Stimulated activated memory B cell treated with anti-CD40 and anti-IgM and Interleukin-4, amounts not matched to agents 10 μg/mL and 1 μg/mL and 100 μg/mL, for 72 hours (primary cell): Measurements from ENCODE around the gene KLK5.
"Not testable (repeated sequence)": the region's sequence is repeated elsewhere in the genome, so short reads cannot be mapped to it uniquely, and the experiment has no call there.

Experiments
- ATAC-seq: fragments of 150-1000 bp; cut with Tn5 transposase; 2 replicates; pipeline ENCODE4 v1.10.0; 2021
- H3K27ac Mint-ChIP-seq: one replicate; pipeline ENCODE4 v1.8.0; 2022; ENCODE audit warnings: mild to moderate bottlenecking, mixed read lengths
- H3K27me3 Mint-ChIP-seq: one replicate; pipeline ENCODE4 v1.8.0; 2022; ENCODE audit warnings: mixed read lengths
- H3K36me3 Mint-ChIP-seq: one replicate; pipeline ENCODE4 v1.8.0; 2022; ENCODE audit warnings: mixed read lengths
- H3K4me1 Mint-ChIP-seq: one replicate; pipeline ENCODE4 v1.8.0; 2022; ENCODE audit warnings: mixed read lengths
- H3K4me3 Mint-ChIP-seq: one replicate; pipeline ENCODE4 v1.8.0; 2022; ENCODE audit warnings: mild to moderate bottlenecking, moderate library complexity, mixed read lengths
- H3K9me3 Mint-ChIP-seq: one replicate; pipeline ENCODE4 v1.8.0; 2022; ENCODE audit warnings: mixed read lengths

KLK5 gene

DNA sequence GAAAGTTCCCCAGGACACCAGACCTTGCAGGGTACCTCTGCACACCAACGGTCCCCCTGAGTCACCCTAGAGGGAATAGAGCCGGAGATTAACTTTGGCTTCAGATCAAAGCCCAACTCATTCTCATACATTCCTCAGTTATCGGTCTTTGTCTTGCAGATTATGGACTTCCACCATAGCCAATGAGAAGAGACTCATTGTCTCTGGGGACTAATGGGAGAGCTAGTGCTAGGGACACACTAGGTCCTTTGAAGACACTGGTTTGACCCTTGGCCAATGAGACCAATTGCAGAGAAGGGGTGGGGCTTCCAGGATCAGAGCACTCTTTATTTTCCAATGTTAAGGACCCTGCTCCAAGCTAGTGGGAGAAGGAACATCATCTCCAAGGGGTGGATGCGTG lies 24.8 kb upstream of the KLK5 start:
- H3K9me3 Mint-ChIP-seq: peaks cover 6% of the 10 kb centered on the region
- no peaks in the 10 kb centered on the region for H3K36me3 Mint-ChIP-seq
- ATAC-seq: no peak
- H3K27ac Mint-ChIP-seq: no peak overlapping the region
- no peak overlapping the region for H3K4me3 Mint-ChIP-seq
- H3K4me1 Mint-ChIP-seq: no peaks in the 10 kb centered on the region
- peaks cover 68% of the 10 kb centered on the region for H3K27me3 Mint-ChIP-seq

GRCh38 chr19:50975766-50976165 lies 22.9 kb upstream of the KLK5 start:
- no peaks in the 10 kb centered on the region for H3K36me3 Mint-ChIP-seq
- ATAC-seq: peak; percentile 13

GRCh38 chr19:50974702-50975556 lies 22.1 kb upstream of the KLK5 start:
- H3K36me3 Mint-ChIP-seq: no peaks in the 10 kb centered on the region
- H3K27ac Mint-ChIP-seq: no peak overlapping the region
- no peak for ATAC-seq
- H3K4me3 Mint-ChIP-seq: no peak overlapping the region
- H3K9me3 Mint-ChIP-seq: no peaks in the 10 kb centered on the region
- no peaks in the 10 kb centered on the region for H3K4me1 Mint-ChIP-seq
- peaks cover 70% of the 10 kb centered on the region for H3K27me3 Mint-ChIP-seq

More at GRCh38 chr19:50975766-50976165, 22.9 kb upstream of the KLK5 start:
- H3K27ac Mint-ChIP-seq: no peak overlapping the region
- H3K9me3 Mint-ChIP-seq: peaks cover 2% of the 10 kb centered on the region
- peaks cover 70% of the 10 kb centered on the region for H3K27me3 Mint-ChIP-seq
- no peaks in the 10 kb centered on the region for H3K4me1 Mint-ChIP-seq
- no peak overlapping the region for H3K4me3 Mint-ChIP-seq

DNA sequence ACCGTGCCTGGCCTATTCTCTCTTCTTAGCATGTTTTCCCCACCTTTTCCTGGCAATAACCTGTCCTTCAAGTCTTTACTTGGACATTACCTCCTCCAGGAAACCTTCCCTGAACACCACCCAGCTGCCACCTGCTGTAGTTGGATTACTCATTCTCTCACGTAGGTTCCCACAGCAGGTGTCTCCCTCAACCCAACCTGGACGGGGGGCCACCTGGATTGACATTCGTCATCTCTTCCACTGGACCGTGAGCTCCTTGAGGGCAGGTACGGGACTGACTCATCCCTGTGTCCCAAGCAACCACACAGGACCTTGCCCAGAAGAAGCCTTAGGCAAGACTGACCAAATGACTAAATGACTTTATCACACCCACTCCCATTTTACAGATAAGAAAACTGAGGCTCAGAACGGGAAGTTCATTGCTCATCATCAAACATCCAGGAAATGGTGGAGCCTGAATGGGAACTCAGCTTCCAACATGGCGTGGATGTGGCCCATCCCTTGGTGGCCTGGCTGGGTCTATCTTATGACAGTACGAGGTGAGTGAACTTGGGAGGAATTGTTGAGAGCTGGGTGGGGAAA lies 20.0 kb upstream of the KLK5 start:
- Mint-ChIP-seq H3K27me3 (peaks cover 63% of the 10 kb centered on the region), H3K36me3 (no peaks in the 10 kb centered on the region), H3K27ac (no peak overlapping the region), H3K9me3 (no peaks in the 10 kb centered on the region), H3K4me3 (no peak overlapping the region), H3K4me1 (no peaks in the 10 kb centered on the region)
- ATAC-seq: no peak

GRCh38 chr19:50969810-50970209 lies 17.0 kb upstream of the KLK5 start:
- not testable (repeated sequence) for H3K4me3 Mint-ChIP-seq, H3K9me3 Mint-ChIP-seq, H3K36me3 Mint-ChIP-seq, ATAC-seq, H3K4me1 Mint-ChIP-seq, H3K27ac Mint-ChIP-seq
- H3K27me3 Mint-ChIP-seq: peaks cover 67% of the 10 kb centered on the region

DNA sequence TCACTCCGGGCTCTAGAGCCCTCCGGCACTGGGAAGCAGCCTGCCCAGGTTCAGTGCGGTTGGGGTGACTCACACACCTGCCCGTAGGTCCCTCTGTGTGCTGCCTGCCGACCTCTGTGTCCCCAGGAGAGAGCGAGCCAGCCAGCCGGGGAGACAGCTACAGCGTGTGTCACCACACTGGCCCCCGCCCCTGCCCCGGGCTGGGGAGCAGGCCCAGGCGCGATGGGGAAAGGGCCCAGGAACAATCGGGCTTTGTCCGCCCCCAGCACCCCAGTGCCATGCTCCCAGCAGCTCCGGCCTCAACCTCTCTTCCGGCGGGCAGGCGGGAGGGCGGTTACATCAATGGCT lies 16.5 kb upstream of the KLK5 start, which contains the start of gene KLK6:
KLK6 (minus strand) TSS at position 179 of the 348 bp plus-strand sequence. CDS start 1,487 bp downstream, outside the sequence.
- Mint-ChIP-seq H3K4me1 (no peaks in the 10 kb centered on the region), H3K9me3 (no peaks in the 10 kb centered on the region), H3K27ac (no peak within 1 kb of the TSS), H3K36me3 (no peaks in the 10 kb centered on the region), H3K4me3 (no peak within 1 kb of the TSS), H3K27me3 (peaks cover 68% of the 10 kb centered on the region)
- ATAC-seq: no peak

GRCh38 chr19:50968716-50969412 lies 16.0 kb upstream of the KLK5 start:
- peaks cover 74% of the 10 kb centered on the region for H3K27me3 Mint-ChIP-seq
- no peaks in the 10 kb centered on the region for H3K4me1 Mint-ChIP-seq
- no peak overlapping the region for H3K27ac Mint-ChIP-seq
- no peak overlapping the region for H3K4me3 Mint-ChIP-seq
- H3K9me3 Mint-ChIP-seq: peaks cover 2% of the 10 kb centered on the region
- H3K36me3 Mint-ChIP-seq: no peaks in the 10 kb centered on the region
- ATAC-seq: no peak

DNA sequence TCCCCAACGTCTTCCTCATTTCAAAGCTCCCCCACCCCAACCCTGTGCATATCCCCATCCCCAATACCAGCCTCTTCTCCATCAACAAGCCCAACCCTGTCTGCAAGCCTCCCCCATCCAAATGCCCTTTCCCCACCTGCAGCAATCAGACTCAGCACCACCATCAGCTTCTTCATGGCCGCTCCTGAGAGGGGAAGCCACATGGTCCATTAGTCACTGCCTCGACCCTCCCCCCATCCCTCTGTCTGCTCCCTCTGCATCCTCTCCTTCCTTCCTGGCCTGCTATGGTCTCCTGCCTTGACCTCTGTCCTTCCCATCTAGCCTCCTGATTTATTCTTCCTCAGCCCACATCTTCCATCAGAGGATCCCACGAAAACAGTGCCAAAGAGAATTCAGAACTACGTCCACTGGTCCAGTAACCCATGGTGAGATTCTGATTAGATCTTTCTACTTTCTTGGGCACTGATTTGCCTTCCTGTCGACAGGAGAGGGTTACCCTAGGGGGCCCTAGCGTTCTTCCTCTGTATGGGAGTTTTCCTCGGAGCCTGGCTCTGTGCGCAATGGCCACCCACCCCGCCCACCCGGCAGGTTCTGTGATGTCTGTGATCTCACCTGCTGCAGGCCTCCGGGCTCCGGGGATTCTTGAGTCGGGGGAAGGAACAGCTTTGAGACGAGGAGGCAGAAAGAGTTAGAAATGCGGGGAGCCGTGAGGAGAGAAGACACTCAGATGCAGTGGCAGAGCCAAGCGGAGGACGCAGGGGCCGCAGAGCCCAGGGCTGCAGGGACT lies 15.3 kb upstream of the KLK5 start:
- no peak overlapping the region for H3K4me3 Mint-ChIP-seq
- H3K27me3 Mint-ChIP-seq: peaks cover 76% of the 10 kb centered on the region
- ATAC-seq: no peak
- no peaks in the 10 kb centered on the region for H3K4me1 Mint-ChIP-seq
- H3K9me3 Mint-ChIP-seq: peaks cover 6% of the 10 kb centered on the region
- no peaks in the 10 kb centered on the region for H3K36me3 Mint-ChIP-seq
- H3K27ac Mint-ChIP-seq: no peak overlapping the region

- no peak overlapping the region for H3K27ac Mint-ChIP-seq
- H3K36me3 Mint-ChIP-seq: peaks cover 8% of the 10 kb centered on the region
- H3K4me3 Mint-ChIP-seq: no peak overlapping the region
- H3K9me3 Mint-ChIP-seq: peaks cover 31% of the 10 kb centered on the region
- no peak for ATAC-seq
- no peaks in the 10 kb centered on the region for H3K4me1 Mint-ChIP-seq
- peaks cover 62% of the 10 kb centered on the region for H3K27me3 Mint-ChIP-seq
Observed at GRCh38 chr19:50964266-50964665, 11.4 kb upstream of the KLK5 start.

- Mint-ChIP-seq H3K27ac (no peak overlapping the region), H3K4me3 (no peak overlapping the region), H3K36me3 (peaks cover 10% of the 10 kb centered on the region), H3K27me3 (peaks cover 69% of the 10 kb centered on the region), H3K9me3 (peaks cover 33% of the 10 kb centered on the region), H3K4me1 (no peaks in the 10 kb centered on the region)
- no peak for ATAC-seq
Observed at GRCh38 chr19:50963381-50963780, 10.5 kb upstream of the KLK5 start.

- Mint-ChIP-seq H3K9me3 (peaks cover 33% of the 10 kb centered on the region), H3K27me3 (peaks cover 69% of the 10 kb centered on the region), H3K4me3 (no peak overlapping the region), H3K4me1 (no peaks in the 10 kb centered on the region), H3K27ac (no peak overlapping the region), H3K36me3 (peaks cover 10% of the 10 kb centered on the region)
- no peak for ATAC-seq
Observed at GRCh38 chr19:50962245-50962644, 9.4 kb upstream of the KLK5 start.

GRCh38 chr19:50959731-50960500 lies 7.1 kb upstream of the KLK5 start:
- Mint-ChIP-seq H3K9me3 (peaks cover 33% of the 10 kb centered on the region), H3K4me1 (no peaks in the 10 kb centered on the region), H3K36me3 (peaks cover 10% of the 10 kb centered on the region), H3K27me3 (peaks cover 58% of the 10 kb centered on the region), H3K27ac (no peak overlapping the region), H3K4me3 (no peak overlapping the region)
- ATAC-seq: no peak

- Mint-ChIP-seq H3K27me3 (peaks cover 59% of the 10 kb centered on the region), H3K27ac (no peak overlapping the region), H3K36me3 (peaks cover 8% of the 10 kb centered on the region), H3K4me1 (no peaks in the 10 kb centered on the region), H3K9me3 (peaks cover 22% of the 10 kb centered on the region), H3K4me3 (no peak overlapping the region)
- no peak for ATAC-seq
Observed at GRCh38 chr19:50957587-50957986, 4.7 kb upstream of the KLK5 start.

- H3K27me3 Mint-ChIP-seq: peaks cover 68% of the 10 kb centered on the region
- H3K4me1 Mint-ChIP-seq: no peaks in the 10 kb centered on the region
- H3K9me3 Mint-ChIP-seq: peaks cover 10% of the 10 kb centered on the region
- H3K4me3 Mint-ChIP-seq: no peak overlapping the region
- no peaks in the 10 kb centered on the region for H3K36me3 Mint-ChIP-seq
- no peak overlapping the region for H3K27ac Mint-ChIP-seq
- ATAC-seq: no peak
Observed at GRCh38 chr19:50949861-50950260, 3.0 kb downstream of the KLK5 start.
